Gastrocnemius medialis (tissue), 4 donors: ENCODE measurements around the gene TRIM62. TPM values are rescaled to one million over a fixed set of nuclear protein-coding genes. Genes with fewer than 3 reads are reported as not detected.

Experiments used
- ATAC-seq, 2 donors: fragments of 150-250 bp; one replicate each; pipeline ENCODE4 v1.9.1; 2016
- DNase-seq, 2 donors: peaks; one replicate each; pipeline ENCODE4 v3.0.0-alpha.2; 2019
- H3K27ac ChIP-seq, 4 donors: fragments of 200-600 bp; sonication (generic); 1 replicate in 1 of 4; 2 replicates in 3 of 4; pipeline ENCODE4 v1.5.1; 2016 to 2018; ENCODE audit warnings: mild to moderate bottlenecking in 2 of 4, moderate library complexity in 1 of 4
- H3K27me3 ChIP-seq, 3 donors: fragments of 200-600 bp; sonication (generic) in 2 of 3; 1 replicate in 1 of 3; 2 replicates in 2 of 3; pipeline versions ENCODE4 v1.5.1 to v1.6.0; 2016 to 2019; ENCODE audit warnings: mild to moderate bottlenecking in 1 of 3, moderate library complexity in 1 of 3
- H3K36me3 ChIP-seq, 2 donors: fragments of 200-600 bp; sonication (generic) in 1 of 2; one replicate each; pipeline ENCODE4 v1.5.1; 2017 to 2018
- H3K4me1 ChIP-seq, 2 donors: fragments of 200-600 bp; sonication (generic) in 1 of 2; one replicate each; pipeline ENCODE4 v1.5.1; 2016 to 2017; ENCODE audit warnings: mild to moderate bottlenecking in 2 of 2
- H3K4me3 ChIP-seq, 4 donors: fragments of 200-600 bp; sonication (generic) in 3 of 4; 1 replicate in 1 of 4; 2 replicates in 3 of 4; pipeline ENCODE4 v1.5.1; 2016 to 2019; ENCODE audit warnings: mild to moderate bottlenecking in 2 of 4
- H3K9me3 ChIP-seq, 3 donors: fragments of 200-600 bp; sonication (generic) in 2 of 3; 1 replicate in 1 of 3; 2 replicates in 2 of 3; pipeline ENCODE4 v1.5.1; 2016 to 2019
- CTCF ChIP-seq, 5 experiments: fragments of 450-650 bp in 3 of 5; fragments of 200-600 bp in 2 of 5; sonication (generic) in 2 of 5; IDR thresholded peaks in 4 of 5; conservative IDR thresholded peaks in 1 of 5; 1 replicate in 4 of 5; 2 replicates in 1 of 5; pipeline ENCODE4 v1.5.1; 2016 to 2019; ENCODE audit warnings: antibody characterized with exemption in 5 of 5, mild to moderate bottlenecking in 3 of 5, moderate library complexity in 3 of 5
- POLR2A ChIP-seq, 2 donors: fragments of 450-650 bp; IDR thresholded peaks; one replicate each; pipeline ENCODE4 v1.6.1; 2017; ENCODE audit warnings: antibody characterized with exemption in 2 of 2, mild to moderate bottlenecking in 2 of 2, moderate library complexity in 2 of 2
- in situ Hi-C, 4 donors: fragments of 200-750 bp; cut with MboI; loops; one replicate each; pipeline versions ENCODE4 v1.15.0 to v1.8.0; 2017; ENCODE audit warnings: low sequenced_read_pairs in 4 of 4
- intact Hi-C: fragments of 100-400 bp; cut with DNase I; formaldehyde crosslinking; loops from one replicate; pipeline ENCODE4 v1.15.1; 2023; ENCODE audit warnings: low total_unique reads
- total RNA-seq, 4 donors: library from RNA; depleted of rRNA; stranded (reverse); fragments of >200 nt; gene quantifications; one replicate each; pipeline versions ENCODE4 v1.1.0 to v1.2.3, GENCODE V29; 2016

Gene TRIM62
- total RNA-seq, 4 donors from 2014 or later, result 3.3 to 10.8 (median 7.4) TPM

- H3K27ac ChIP-seq, result no peak overlapping the region
- in situ Hi-C loops (loop anchor here in 2 of 4 donors (10.0 to 25.0 kb wide), 2 partner anchors 345 to 493 kb away; no protein-coding TSS in a partner anchor), intact Hi-C loops (loop anchor here (10.0 kb wide), 1 partner anchor 245 kb away; no protein-coding TSS in a partner anchor)
- no peaks in the 10 kb centered on the region for H3K27me3 ChIP-seq
- no peak overlapping the region for H3K4me3 ChIP-seq
- DNase-seq, result no peak
- no peaks in the 10 kb centered on the region for H3K36me3 ChIP-seq
- no peaks in the 10 kb centered on the region for H3K4me1 ChIP-seq
- TF ChIP-seq CTCF (IDR thresholded peaks at IDR 0.05 in 4 of 5, conservative IDR thresholded peaks at IDR 0.05 in 1 of 5) (no peak), POLR2A (IDR thresholded peaks at IDR 0.05) (no peak)
- no peaks in the 10 kb centered on the region for H3K9me3 ChIP-seq
- no peak for ATAC-seq
Measured at GRCh38 chr1:33119532-33120217, 62.2 kb downstream of the TRIM62 start.

GRCh38 chr1:33119050-33119449 lies 62.8 kb downstream of the TRIM62 start:
- no peak for DNase-seq
- no peaks in the 10 kb centered on the region for H3K4me1 ChIP-seq
- intact Hi-C loops, result no loop called here
- H3K27me3 ChIP-seq, result no peaks in the 10 kb centered on the region
- no peak overlapping the region for H3K27ac ChIP-seq
- in situ Hi-C loops, result loop anchor here in 1 of 4 donors (25.0 kb wide), 1 partner anchor 493 kb away; no protein-coding TSS in a partner anchor
- no peak for ATAC-seq
- no peaks in the 10 kb centered on the region for H3K9me3 ChIP-seq
- no peak overlapping the region for H3K4me3 ChIP-seq
- H3K36me3 ChIP-seq, result no peaks in the 10 kb centered on the region
- TF ChIP-seq POLR2A (IDR thresholded peaks at IDR 0.05) (no peak), CTCF (IDR thresholded peaks at IDR 0.05 in 4 of 5, conservative IDR thresholded peaks at IDR 0.05 in 1 of 5) (no peak)

- no peak overlapping the region for H3K27ac ChIP-seq
- in situ Hi-C loops (loop anchor here in 1 of 4 donors (25.0 kb wide), 1 partner anchor 494 kb away; no protein-coding TSS in a partner anchor), intact Hi-C loops (loop anchor here (1.0 kb wide), 1 partner anchor 18 kb away; no protein-coding TSS in a partner anchor)
- H3K27me3 ChIP-seq, result no peaks in the 10 kb centered on the region
- H3K36me3 ChIP-seq, result no peaks in the 10 kb centered on the region
- TF ChIP-seq POLR2A (IDR thresholded peaks at IDR 0.05) (no peak), CTCF (IDR thresholded peaks at IDR 0.05 in 4 of 5, conservative IDR thresholded peaks at IDR 0.05 in 1 of 5) (no peak)
- no peak overlapping the region for H3K4me3 ChIP-seq
- ATAC-seq, result no peak
- no peaks in the 10 kb centered on the region for H3K9me3 ChIP-seq
- DNase-seq, result no peak
- no peaks in the 10 kb centered on the region for H3K4me1 ChIP-seq
Measured at GRCh38 chr1:33118274-33118673, 63.6 kb downstream of the TRIM62 start.

- DNase-seq (no peak), ATAC-seq (no peak)
- intact Hi-C loops, result loop anchor here (1.0 kb wide), 1 partner anchor 19 kb away; no protein-coding TSS in a partner anchor
- TF ChIP-seq CTCF (IDR thresholded peaks at IDR 0.05 in 4 of 5, conservative IDR thresholded peaks at IDR 0.05 in 1 of 5), result no peak
- TF ChIP-seq POLR2A (IDR thresholded peaks at IDR 0.05), result no peak
- in situ Hi-C loops, result loop anchor here in 1 of 4 donors (25.0 kb wide), 1 partner anchor 495 kb away; no protein-coding TSS in a partner anchor
- Histone ChIP-seq H3K36me3 (no peaks in the 10 kb centered on the region), H3K4me1 (no peaks in the 10 kb centered on the region), H3K27me3 (no peaks in the 10 kb centered on the region), H3K4me3 (no peak overlapping the region), H3K9me3 (no peaks in the 10 kb centered on the region), H3K27ac (no peak overlapping the region)
Measured at GRCh38 chr1:33117440-33118085, 64.3 kb downstream of the TRIM62 start.
